Stimulated activated CD8-positive, alpha-beta memory T cell treated with anti-CD3 and anti-CD28 coated beads, Interleukin-12 subunit alpha, Interleukin-12 subunit beta, amount 100 ng/mL, for 24 hours (primary cell): Measurements from ENCODE around the gene LACTB.

Source experiments
- DNase-seq: peaks from one replicate; pipeline ENCODE4 v3.0.0-alpha.2; 2020; ENCODE audit errors: extremely low read depth

Gene LACTB

GRCh38 chr15:63124506-63124905 lies 2.8 kb downstream of the LACTB start:
- DNase-seq, result no peak

- DNase-seq, result no peak
Observed at GRCh38 chr15:63126726-63127125, 5.1 kb downstream of the LACTB start.

- no peak for DNase-seq
Observed at GRCh38 chr15:63133786-63134185, 12.1 kb downstream of the LACTB start.

- no peak for DNase-seq
Observed at GRCh38 chr15:63134245-63134985, 12.8 kb downstream of the LACTB start.

DNA sequence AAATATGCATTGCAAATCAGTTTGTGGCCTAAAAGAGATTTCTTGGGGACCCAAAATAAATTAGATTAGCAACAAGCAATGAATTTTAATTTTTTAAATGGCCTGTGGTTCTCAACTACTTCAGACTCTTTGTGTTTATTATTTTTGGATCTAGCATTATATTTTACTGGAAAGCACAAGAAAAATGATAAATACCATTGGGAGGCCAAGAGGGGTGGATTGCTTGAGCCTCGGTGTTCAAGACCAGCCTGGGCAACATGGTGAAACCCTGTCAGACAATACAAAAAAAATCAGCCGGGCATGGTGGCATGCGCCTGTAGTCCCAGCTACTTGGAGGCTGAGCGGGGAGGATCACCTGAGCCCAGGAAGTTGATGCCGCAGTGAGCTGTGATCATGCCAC lies 13.6 kb downstream of the LACTB start:
- DNase-seq, result no peak

- DNase-seq, result no peak
Observed at GRCh38 chr15:63135804-63136203, 14.1 kb downstream of the LACTB start.

DNA sequence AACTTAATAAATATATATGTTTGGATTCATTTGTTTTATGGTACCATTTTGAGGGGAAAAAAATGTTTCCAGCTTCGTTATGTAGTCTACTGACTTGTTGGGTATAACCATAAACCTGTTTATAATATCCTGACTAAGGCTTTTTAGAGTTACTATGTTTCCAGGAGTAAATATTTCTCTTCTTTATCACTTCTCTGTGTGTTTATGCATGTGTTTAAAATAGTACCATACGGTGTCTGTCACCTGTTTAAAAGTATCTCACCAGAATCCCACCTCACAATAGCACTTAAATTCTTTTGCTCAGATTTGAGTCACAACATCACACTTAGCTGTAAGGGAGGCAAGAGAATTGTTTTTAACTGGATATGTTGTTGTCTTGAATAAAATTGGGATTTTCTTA lies 15.1 kb downstream of the LACTB start:
- DNase-seq, result no peak

DNA sequence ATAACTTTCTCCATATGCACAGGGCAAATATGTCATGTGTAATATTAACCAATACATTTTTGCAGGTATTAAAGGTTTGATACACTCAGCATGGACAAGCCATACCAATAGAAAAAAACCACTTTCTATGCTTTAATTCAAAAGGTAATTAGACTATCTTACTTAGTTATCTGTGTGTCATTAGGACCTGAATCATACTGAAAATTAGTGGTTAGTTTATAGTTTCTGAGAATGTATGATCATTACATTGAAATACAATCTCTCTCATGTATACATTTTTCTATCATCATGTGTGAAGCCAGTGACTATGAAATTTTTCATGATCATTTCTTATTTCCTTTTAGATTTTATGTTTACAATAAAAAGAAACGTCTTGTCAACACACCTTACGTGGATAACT lies 19.3 kb downstream of the LACTB start:
- no peak for DNase-seq

- no peak for DNase-seq
Observed at GRCh38 chr15:63145426-63145825, 23.8 kb downstream of the LACTB start.

- no peak for DNase-seq
Observed at GRCh38 chr15:63146684-63147083, 25.0 kb downstream of the LACTB start.

DNA sequence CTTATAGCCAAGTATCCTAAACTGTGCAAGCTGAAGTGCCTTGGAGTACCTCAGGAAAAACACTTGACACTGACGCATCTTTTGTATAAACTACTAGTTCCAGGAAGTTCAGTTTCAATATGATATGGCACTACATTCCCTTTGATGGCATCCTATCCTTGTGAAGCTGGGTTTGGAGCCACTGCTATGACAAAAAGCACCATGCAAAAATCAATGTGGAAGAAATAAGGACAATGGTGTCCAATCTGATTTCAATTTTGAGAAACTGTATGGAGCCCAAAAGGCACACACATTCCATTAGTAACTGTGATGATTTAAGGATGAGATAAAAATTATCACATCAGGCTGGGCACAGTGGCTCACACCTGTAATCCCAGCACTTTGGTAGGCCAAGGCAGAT lies 30.0 kb downstream of the LACTB start:
- no peak for DNase-seq

GRCh38 chr15:63155486-63155885 lies 33.8 kb downstream of the LACTB start:
- no peak for DNase-seq

GRCh38 chr15:63156086-63156710 lies 34.5 kb downstream of the LACTB start:
- no peak for DNase-seq

DNA sequence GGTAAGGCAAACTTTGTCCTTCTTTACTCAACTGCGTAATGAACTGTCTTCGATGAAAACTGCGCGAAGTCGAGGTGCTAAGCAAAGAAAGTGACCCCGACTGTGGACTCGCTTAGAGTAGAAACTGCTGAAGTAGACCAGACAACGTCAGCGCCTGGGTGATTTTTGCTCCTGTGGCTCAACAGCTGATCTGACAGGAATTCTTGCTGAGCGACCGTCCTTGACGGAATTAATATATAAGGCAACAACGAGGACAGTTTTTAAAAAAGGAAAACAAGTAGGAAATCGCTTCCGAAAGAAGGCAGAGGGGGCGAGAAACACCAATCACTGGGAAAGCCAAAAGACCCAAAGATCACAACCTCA lies 35.1 kb downstream of the LACTB start:
- DNase-seq, result no peak

DNA sequence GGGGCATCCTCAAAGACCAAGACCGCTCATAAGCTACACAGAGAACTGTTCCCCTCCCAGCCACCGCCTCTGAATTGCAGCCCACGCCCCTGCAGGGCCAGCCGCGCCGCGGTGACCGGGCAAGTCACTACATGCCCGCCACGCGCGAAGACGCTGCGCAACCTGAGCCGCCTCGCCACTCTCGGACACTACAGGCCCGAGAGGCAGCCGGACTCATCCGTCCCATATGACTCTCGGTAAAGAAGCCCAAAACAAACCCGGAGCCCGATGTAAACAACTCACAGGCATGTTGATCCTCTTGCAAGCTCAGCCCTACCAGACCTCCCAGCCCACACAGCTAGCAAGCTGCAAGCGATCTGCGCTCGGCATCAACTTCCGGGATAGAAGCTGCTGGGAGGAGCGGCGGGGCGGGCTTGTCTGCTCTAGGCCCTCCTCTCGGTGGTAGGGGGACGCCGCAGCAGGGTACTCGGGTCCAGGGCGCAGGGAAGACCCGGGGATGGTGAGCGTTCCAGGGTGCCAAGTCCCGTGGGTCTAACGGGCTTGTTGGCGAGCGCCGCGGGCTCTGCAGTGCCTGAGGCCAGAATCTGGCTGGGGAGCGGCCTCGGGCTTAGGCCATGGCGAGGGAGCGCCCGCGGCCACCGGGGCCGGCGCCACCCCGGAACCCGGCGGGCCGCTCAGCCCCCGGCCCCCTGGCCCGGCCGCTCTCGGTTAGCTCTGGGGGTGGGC lies 35.6 kb downstream of the LACTB start, which contains the start of gene RPS27L:
Gene RPS27L (minus strand): TSS at position 360 of the 726 bp plus-strand sequence. CDS start 72 bp downstream, at position 288.
- DNase-seq, result peak; percentile 73

GRCh38 chr15:63157891-63158431 lies 36.3 kb downstream of the LACTB start:
- no peak for DNase-seq

DNA sequence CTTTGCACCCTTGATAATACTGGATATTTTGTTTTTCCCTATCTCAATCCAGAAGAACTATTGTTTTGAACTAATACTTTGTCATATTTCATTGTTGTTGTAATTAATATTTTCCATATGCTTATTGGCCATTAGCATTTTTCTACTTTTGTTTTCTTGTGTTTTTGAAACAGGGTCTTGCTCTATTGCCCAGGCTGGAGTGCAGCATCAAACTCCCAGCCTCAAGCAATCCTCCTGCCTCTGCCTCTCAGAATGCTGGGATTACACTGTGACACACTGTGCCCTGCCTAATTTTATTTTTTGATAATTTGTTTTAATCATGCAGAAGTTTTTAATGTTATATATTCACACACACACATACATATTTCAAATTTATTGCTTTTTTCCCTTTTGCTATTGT lies 39.0 kb downstream of the LACTB start:
- DNase-seq, result no peak

DNA sequence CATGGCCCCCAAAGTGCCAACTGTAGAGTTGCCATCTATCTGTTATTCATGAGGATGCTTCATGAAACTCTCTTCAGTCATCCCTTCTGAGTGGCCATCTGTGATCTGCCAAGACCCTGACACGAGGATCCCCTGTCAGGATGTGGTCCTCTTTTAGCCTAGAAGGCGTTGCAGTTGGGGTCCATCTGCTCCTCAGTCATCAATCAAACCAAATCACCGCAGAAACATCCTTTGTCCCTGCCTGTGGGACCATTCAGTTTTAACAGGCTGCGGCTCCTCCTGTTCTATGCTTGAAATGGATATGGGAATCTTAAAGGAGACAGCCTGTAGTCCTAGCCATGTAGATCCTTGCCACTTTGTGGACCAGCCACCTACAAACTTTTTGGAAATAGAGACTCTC lies 41.6 kb downstream of the LACTB start:
- DNase-seq, result no peak

GRCh38 chr15:63165166-63165859 lies 43.7 kb downstream of the LACTB start:
- DNase-seq, result no peak

GRCh38 chr15:63166219-63166618 lies 44.6 kb downstream of the LACTB start:
- no peak for DNase-seq

DNA sequence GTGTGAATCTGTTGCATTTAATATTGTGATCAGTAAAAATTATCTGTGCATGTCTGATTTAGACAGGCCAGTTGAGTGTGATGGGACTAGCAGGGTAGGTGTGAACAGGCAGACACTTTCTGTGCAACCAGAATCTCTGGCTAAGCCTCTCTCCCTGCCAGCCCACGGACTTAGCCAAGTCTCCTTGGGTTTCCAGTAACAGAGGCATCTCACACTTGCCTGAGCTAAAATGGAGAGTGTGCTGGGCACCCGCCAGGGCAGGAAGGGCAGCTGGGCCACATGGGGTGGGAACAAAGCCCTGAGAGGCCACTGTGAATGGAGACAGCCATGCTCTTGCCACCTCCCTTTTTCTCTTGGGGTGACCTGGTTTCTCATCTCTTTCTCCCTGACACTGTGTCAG lies 48.1 kb downstream of the LACTB start:
- DNase-seq, result no peak

- no peak for DNase-seq
Observed at GRCh38 chr15:63172376-63172775, 50.7 kb downstream of the LACTB start.
